Left lung (tissue), 10 donors: ENCODE data around the gene ADAM15. TPM values are rescaled to one million over a fixed set of nuclear protein-coding genes. Genes with fewer than 3 reads are reported as not detected.

Source experiments
- ATAC-seq: fragments of 200-7000 bp; cut with Tn5 transposase; one replicate; pipeline ENCODE4 v1.9.1; 2020; ENCODE audit warnings: moderate library complexity
- DNase-seq, 4 donors: peaks; one replicate each; pipeline ENCODE4 v3.0.0-alpha.2; 2013 to 2020
- H3K27ac ChIP-seq, 2 donors: fragments of 200-600 bp; sonication (generic) in 1 of 2; one replicate each; pipeline versions ENCODE4 v1.5.0 to v1.8.0; 2020 to 2021
- H3K27me3 ChIP-seq, 2 donors: fragments of 200-600 bp; sonication (generic) in 1 of 2; one replicate each; pipeline versions ENCODE4 v1.5.0 to v1.8.0; 2020 to 2021
- H3K36me3 ChIP-seq, 2 donors: fragments of 200-600 bp; sonication (generic) in 1 of 2; one replicate each; pipeline versions ENCODE4 v1.5.0 to v1.8.0; 2020 to 2021
- H3K4me1 ChIP-seq, 2 donors: fragments of 200-600 bp; one replicate each; pipeline ENCODE4 v1.8.0; 2021
- H3K4me3 ChIP-seq, 2 donors: fragments of 200-600 bp; sonication (generic) in 1 of 2; one replicate each; pipeline versions ENCODE4 v1.5.0 to v1.8.0; 2020 to 2021; ENCODE audit warnings: mild to moderate bottlenecking in 1 of 2
- H3K9me3 ChIP-seq, 2 donors: fragments of 200-600 bp; sonication (generic) in 1 of 2; one replicate each; pipeline versions ENCODE4 v1.5.0 to v1.8.0; 2020 to 2021
- CTCF ChIP-seq, 2 donors: fragments of 200-600 bp; sonication (generic) in 1 of 2; IDR thresholded peaks; one replicate each; pipeline versions ENCODE4 v1.5.0 to v1.8.0; 2021; ENCODE audit warnings: antibody characterized with exemption in 2 of 2
- intact Hi-C, 2 donors: fragments of 100-400 bp; cut with DNase I; formaldehyde crosslinking; loops; one replicate each; pipeline versions ENCODE4 v1.11.2 to v1.14.2; 2022
- polyA plus RNA-seq, 6 donors: library from polyadenylated mRNA; unstranded; fragments of 120-200 nt; gene quantifications; one replicate each; pipeline ENCODE4 v1.2.1, GENCODE V29; 2013; ENCODE audit not compliant: insufficient read length in 6 of 6
- total RNA-seq, 2 donors: library from RNA; stranded (reverse); fragmentation: NEBNext Ultra II Directional; extraction: Animal tissue kit (Norgen Biotek cat#: 25700); gene quantifications; one replicate each; pipeline ENCODE4 v1.2.1, GENCODE V29; 2021
- donor health status: DM: no; HTN: yes; CAD: no.
- donor health status: DM: no; HTN: no; CAD: no.

Gene ADAM15
- total and polyA plus RNA-seq, 8 donors = 54.4 to 172 (median 78.2) TPM

DNA sequence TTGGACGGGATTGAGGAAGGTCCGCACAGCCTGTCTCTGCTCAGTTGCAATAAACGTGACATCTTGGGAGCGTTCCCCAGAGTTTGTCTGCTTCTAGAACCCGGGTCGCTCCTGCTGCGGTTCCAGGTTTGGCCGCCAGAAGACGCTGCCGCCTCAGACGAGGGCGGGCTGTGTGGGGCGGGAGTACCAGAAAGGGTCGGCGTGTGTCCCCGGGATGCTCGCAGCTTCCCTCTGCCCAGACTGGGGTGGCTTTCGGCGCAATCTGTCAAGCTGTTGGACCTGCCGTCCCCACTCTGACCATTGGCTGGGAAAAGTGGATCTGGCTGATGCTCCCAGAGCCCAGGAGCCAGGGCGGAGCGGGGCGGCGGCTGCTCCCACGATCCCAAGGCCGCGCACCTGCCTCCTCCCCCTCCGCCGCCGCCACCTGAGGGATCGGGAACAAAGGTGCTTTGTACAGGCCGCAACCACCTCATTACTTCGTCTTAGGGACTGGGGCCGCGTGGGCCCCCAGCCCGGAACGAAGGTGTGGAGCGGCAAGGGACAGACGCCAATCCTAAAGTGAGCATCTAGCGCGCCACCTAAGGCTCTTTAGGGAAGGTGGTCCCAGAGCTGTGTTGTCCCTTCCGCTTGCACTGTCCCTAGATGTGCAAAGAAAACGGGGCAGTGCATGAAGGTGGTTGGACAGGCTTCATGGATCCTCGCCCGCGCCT lies 11.7 kb downstream of the ADAM15 start:
- intact Hi-C loops = loop anchor here in 1 of 2 donors (10.0 kb wide), 1 partner anchor 108 kb away; the partner anchor contains the start of gene PBXIP1
- peaks cover 0 to 54% of the 10 kb centered on the region in 2 donors for H3K36me3 ChIP-seq
- peak; percentile 62 to 64 for TF ChIP-seq CTCF (IDR thresholded peaks at IDR 0.05)
- H3K27me3 ChIP-seq = no peaks in the 10 kb centered on the region
- H3K27ac ChIP-seq = no peak overlapping the region
- no peaks in the 10 kb centered on the region for H3K9me3 ChIP-seq
- peak; percentile 67 for ATAC-seq
- DNase-seq = peak in 2 of 4 donors; percentile 42 to 88
- H3K4me3 ChIP-seq = peak overlapping the region; percentile 73 to 84
- peaks cover 12 to 43% of the 10 kb centered on the region in 2 donors for H3K4me1 ChIP-seq

DNA sequence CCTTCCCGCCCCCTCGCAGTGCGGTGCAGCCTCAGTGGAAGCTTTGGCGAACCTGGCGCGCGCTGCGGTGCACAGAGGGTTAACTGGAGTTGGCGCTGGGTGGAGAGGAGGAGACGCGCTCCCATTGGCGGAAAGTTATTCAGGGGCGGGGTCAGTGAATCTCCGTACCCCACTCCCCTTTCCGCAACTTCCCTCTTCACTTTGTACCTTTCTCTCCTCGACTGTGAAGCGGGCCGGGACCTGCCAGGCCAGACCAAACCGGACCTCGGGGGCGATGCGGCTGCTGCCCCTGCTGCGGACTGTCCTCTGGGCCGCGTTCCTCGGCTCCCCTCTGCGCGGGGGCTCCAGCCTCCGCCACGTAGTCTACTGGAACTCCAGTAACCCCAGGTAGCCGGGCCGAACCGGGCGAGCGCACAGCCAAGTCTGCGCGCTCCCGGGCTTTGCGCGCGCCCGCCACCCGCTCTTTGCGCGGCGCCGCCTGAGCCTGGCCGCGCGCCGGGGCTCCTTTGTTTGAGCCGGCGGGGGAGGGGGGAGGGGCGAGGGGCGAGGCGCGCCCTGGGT lies 12.5 kb downstream of the ADAM15 start, which contains the start of gene EFNA4:
EFNA4 (plus strand) TSS at position 191 of the 561 bp plus-strand sequence; CDS start at position 275, 84 bp downstream.
- ATAC-seq (peak; percentile 95), DNase-seq (peak; percentile 86 to 94 (median 91))
- intact Hi-C loops = loop anchor here in 1 of 2 donors (10.0 kb wide), 1 partner anchor 109 kb away; the partner anchor contains the start of gene PBXIP1
- Histone ChIP-seq H3K27me3 (no peaks in the 10 kb centered on the region), H3K4me1 (peaks cover 12 to 43% of the 10 kb centered on the region in 2 donors), H3K27ac (peak within 1 kb of the TSS; percentile 63 to 88), H3K4me3 (peak within 1 kb of the TSS; percentile 73 to 84), H3K9me3 (no peaks in the 10 kb centered on the region), H3K36me3 (peaks cover 0 to 51% of the 10 kb centered on the region in 2 donors)
- no peak for TF ChIP-seq CTCF (IDR thresholded peaks at IDR 0.05)

- ATAC-seq = peak; percentile 15
- intact Hi-C loops = loop anchor here in 1 of 2 donors (10.0 kb wide), 1 partner anchor 109 kb away; the partner anchor contains the start of gene PBXIP1
- Histone ChIP-seq H3K36me3 (peaks cover 0 to 51% of the 10 kb centered on the region in 2 donors), H3K4me3 (peak overlapping the region; percentile 73 to 84), H3K4me1 (peaks cover 12 to 43% of the 10 kb centered on the region in 2 donors), H3K27me3 (no peaks in the 10 kb centered on the region), H3K27ac (peak overlapping the region; percentile 63 to 88), H3K9me3 (no peaks in the 10 kb centered on the region)
- TF ChIP-seq CTCF (IDR thresholded peaks at IDR 0.05) = no peak
- DNase-seq = peak in 1 of 4 donors; percentile 69
Measured at GRCh38 chr1:155064111-155064831, 13.2 kb downstream of the ADAM15 start.

- intact Hi-C loops = loop anchor here in 1 of 2 donors (10.0 kb wide), 1 partner anchor 110 kb away; the partner anchor contains the start of gene PBXIP1
- no peak overlapping the region for H3K27ac ChIP-seq
- no peak overlapping the region for H3K4me3 ChIP-seq
Measured at GRCh38 chr1:155064832-155065429, 13.8 kb downstream of the ADAM15 start.

More at GRCh38 chr1:155064832-155065429, 13.8 kb downstream of the ADAM15 start:
- no peak for DNase-seq
- Histone ChIP-seq H3K4me1 (peaks cover 12 to 47% of the 10 kb centered on the region in 2 donors), H3K9me3 (no peaks in the 10 kb centered on the region), H3K36me3 (peaks cover 0 to 49% of the 10 kb centered on the region in 2 donors), H3K27me3 (no peaks in the 10 kb centered on the region)
- no peak for TF ChIP-seq CTCF (IDR thresholded peaks at IDR 0.05)
- ATAC-seq = no peak
